Panc1 (cell line): ENCODE measurements around the gene HTT. TPM values are rescaled to one million over a fixed set of nuclear protein-coding genes. Genes with fewer than 3 reads are reported as not detected.

Source experiments
- ATAC-seq: fragments of 200-7000 bp; cut with Tn5 transposase; 2 replicates; pipeline ENCODE4 v1.9.1; 2020; ENCODE audit warnings: mild to moderate bottlenecking, moderate library complexity
- BruUV-seq: library from RNA; stranded (reverse); fragments of 400-500 nt; replicated peaks from 2 replicates; lab custom pipeline; 2021; lab: Mats Ljungman, UMichigan
- CTCF ChIA-PET: fragments of 300-600 bp; sonication (Branson Sonifier 250); formaldehyde crosslinking; loops from one replicate; lab custom pipeline; 2022; ENCODE audit warnings: antibody characterized with exemption; lab: Charles Lee
- POLR2A ChIA-PET: fragments of 300-600 bp; sonication (Branson Sonifier 250); formaldehyde crosslinking; loops from one replicate; lab custom pipeline; 2022; ENCODE audit warnings: antibody characterized with exemption; lab: Charles Lee
- DNase-seq: peaks from one replicate; pipeline ENCODE4 v3.0.0-alpha.2; 2010; ENCODE audit warnings: low read depth, low spot score
- H3K27ac ChIP-seq: 2 replicates; pipeline ENCODE4 v1.5.1; 2011; ENCODE audit warnings: mild to moderate bottlenecking, low read length, inconsistent platforms
- H3K27me3 ChIP-seq: fragments of 200-500 bp; sonication (Bioruptor generic); 2 replicates; pipeline ENCODE4 v1.6.0; 2014; ENCODE audit warnings: low read length, inconsistent platforms; ENCODE audit not compliant: control insufficient read depth, insufficient read depth
- H3K36me3 ChIP-seq: fragments of 200-500 bp; sonication (Bioruptor generic); 2 replicates; pipeline ENCODE4 v1.5.1; 2014; ENCODE audit warnings: inconsistent platforms, mild to moderate bottlenecking, low read length, moderate library complexity; ENCODE audit not compliant: control insufficient read depth, insufficient read depth
- H3K4me1 ChIP-seq: 2 replicates; pipeline ENCODE4 v1.5.1; 2011; ENCODE audit warnings: inconsistent platforms, mild to moderate bottlenecking, low read length, moderate library complexity; ENCODE audit not compliant: control insufficient read depth, insufficient read depth
- H3K4me3 ChIP-seq, 2 experiments: 2 replicates each; pipeline ENCODE4 v1.5.1; 2011 to 2012; ENCODE audit warnings: low read depth in 2 of 2, low read length in 2 of 2, mild to moderate bottlenecking in 2 of 2, inconsistent platforms in 1 of 2, moderate library complexity in 1 of 2
- H3K9me3 ChIP-seq: fragments of 200-500 bp; sonication (Bioruptor generic); 2 replicates; pipeline ENCODE4 v1.5.1; 2014; ENCODE audit warnings: low read depth, mild to moderate bottlenecking, inconsistent platforms, low read length, moderate library complexity; ENCODE audit not compliant: control insufficient read depth, insufficient read depth
- POLR2AphosphoS5 ChIP-seq: IDR thresholded peaks from 2 replicates; pipeline ENCODE4 v1.6.1; 2012; ENCODE audit warnings: mild to moderate bottlenecking, low read depth, low read length, moderate library complexity
- SIN3A ChIP-seq: IDR thresholded peaks from 2 replicates; pipeline ENCODE4 v1.6.1; 2012; ENCODE audit warnings: low read depth, mild to moderate bottlenecking, low read length, moderate library complexity, borderline replicate concordance; ENCODE audit not compliant: insufficient read depth
- TCF7L2 ChIP-seq: IDR thresholded peaks from 2 replicates; pipeline ENCODE4 v1.6.1; 2011; ENCODE audit warnings: mild to moderate bottlenecking, low read depth, low read length, inconsistent platforms
- in situ Hi-C: cut with HindIII; loops from 2 replicates; pipeline ENCODE4 v1.10.0; 2016; ENCODE audit warnings: low sequenced_read_pairs, low pct_unique_long_range_greater_than_20kb
- intact Hi-C: fragments of 100-400 bp; cut with micrococcal nuclease; formaldehyde crosslinking; loops from one replicate; pipeline ENCODE4 v1.10.0; 2022; ENCODE audit not compliant: unreplicated experiment
- total RNA-seq: library from RNA; stranded (reverse); gene quantifications from one replicate; pipeline ENCODE4 v1.2.1, GENCODE V29; 2021; ENCODE audit not compliant: unreplicated experiment
- TF ChIP-seq, protein P1 (sequence below): fragments of 450-650 bp; IDR thresholded peaks from 2 replicates; pipeline ENCODE4 v1.5.1; 2017; ENCODE audit warnings: mild to moderate bottlenecking
- TF ChIP-seq, protein P2 (sequence below), 2 experiments: IDR thresholded peaks; 2 replicates each; pipeline ENCODE4 v1.6.1; 2011 to 2012; ENCODE audit warnings: low read depth in 2 of 2, control low read depth in 1 of 2, low read length in 1 of 2, mild to moderate bottlenecking in 1 of 2, moderate library complexity in 1 of 2; ENCODE audit not compliant: insufficient read depth in 1 of 2

HTT gene
- total RNA-seq, 1 experiment from 2014 or later, result 24.7 TPM

DNA sequence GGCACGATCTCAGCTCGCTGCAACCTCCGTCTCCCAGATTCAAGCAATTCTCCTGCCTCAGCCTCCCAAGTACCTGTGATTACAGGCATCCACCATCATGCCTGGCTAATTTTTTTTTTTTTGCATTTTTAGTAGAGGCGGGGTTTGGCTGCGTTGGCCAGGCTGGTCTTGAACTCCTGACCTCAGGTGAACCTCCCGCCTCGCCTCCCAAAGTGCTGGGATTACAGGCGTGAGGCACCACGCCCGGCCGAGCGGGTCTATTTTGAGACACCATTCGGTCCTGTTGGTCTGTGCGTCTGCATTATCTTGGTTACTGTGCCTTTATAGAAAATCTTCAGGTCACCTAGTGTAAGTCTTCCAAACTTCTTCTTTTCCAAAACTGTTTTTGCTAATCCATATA, 196.7 kb downstream of the HTT start:
- TF ChIP-seq POLR2AphosphoS5 (no peak), TCF7L2 (no peak), SIN3A (no peak)
- TF ChIP-seq, protein P1, sequence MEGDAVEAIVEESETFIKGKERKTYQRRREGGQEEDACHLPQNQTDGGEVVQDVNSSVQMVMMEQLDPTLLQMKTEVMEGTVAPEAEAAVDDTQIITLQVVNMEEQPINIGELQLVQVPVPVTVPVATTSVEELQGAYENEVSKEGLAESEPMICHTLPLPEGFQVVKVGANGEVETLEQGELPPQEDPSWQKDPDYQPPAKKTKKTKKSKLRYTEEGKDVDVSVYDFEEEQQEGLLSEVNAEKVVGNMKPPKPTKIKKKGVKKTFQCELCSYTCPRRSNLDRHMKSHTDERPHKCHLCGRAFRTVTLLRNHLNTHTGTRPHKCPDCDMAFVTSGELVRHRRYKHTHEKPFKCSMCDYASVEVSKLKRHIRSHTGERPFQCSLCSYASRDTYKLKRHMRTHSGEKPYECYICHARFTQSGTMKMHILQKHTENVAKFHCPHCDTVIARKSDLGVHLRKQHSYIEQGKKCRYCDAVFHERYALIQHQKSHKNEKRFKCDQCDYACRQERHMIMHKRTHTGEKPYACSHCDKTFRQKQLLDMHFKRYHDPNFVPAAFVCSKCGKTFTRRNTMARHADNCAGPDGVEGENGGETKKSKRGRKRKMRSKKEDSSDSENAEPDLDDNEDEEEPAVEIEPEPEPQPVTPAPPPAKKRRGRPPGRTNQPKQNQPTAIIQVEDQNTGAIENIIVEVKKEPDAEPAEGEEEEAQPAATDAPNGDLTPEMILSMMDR, result no peak
- TF ChIP-seq, protein P2, sequence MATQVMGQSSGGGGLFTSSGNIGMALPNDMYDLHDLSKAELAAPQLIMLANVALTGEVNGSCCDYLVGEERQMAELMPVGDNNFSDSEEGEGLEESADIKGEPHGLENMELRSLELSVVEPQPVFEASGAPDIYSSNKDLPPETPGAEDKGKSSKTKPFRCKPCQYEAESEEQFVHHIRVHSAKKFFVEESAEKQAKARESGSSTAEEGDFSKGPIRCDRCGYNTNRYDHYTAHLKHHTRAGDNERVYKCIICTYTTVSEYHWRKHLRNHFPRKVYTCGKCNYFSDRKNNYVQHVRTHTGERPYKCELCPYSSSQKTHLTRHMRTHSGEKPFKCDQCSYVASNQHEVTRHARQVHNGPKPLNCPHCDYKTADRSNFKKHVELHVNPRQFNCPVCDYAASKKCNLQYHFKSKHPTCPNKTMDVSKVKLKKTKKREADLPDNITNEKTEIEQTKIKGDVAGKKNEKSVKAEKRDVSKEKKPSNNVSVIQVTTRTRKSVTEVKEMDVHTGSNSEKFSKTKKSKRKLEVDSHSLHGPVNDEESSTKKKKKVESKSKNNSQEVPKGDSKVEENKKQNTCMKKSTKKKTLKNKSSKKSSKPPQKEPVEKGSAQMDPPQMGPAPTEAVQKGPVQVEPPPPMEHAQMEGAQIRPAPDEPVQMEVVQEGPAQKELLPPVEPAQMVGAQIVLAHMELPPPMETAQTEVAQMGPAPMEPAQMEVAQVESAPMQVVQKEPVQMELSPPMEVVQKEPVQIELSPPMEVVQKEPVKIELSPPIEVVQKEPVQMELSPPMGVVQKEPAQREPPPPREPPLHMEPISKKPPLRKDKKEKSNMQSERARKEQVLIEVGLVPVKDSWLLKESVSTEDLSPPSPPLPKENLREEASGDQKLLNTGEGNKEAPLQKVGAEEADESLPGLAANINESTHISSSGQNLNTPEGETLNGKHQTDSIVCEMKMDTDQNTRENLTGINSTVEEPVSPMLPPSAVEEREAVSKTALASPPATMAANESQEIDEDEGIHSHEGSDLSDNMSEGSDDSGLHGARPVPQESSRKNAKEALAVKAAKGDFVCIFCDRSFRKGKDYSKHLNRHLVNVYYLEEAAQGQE (IDR thresholded peaks at IDR 0.05; ENCODE audit: insufficient read depth in 1 of 2, low read depth in 2 of 2, low read length in 1 of 2), result no peak
- no TSS peak for BruUV-seq

DNA sequence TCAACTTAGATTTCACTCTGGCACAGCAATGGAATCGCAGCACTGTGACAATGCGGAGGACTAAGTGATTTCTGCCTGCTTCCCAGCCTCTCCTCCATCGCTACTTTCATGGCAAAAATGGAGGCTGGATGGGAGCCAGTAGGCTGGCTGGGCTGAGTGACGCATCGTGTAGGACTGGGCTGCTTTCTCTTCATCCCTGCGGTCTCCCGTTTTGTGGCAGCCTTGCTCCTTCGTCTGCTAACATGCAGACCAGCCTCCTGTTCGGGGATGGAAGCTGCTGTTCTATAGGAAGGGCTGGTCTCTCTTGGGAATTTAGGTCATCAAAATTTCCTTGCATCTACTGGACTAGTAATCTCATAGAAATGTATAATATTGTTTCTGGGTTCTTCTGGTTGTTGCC, 202.5 kb downstream of the HTT start:
- in situ Hi-C loops, result no loop called here
- CTCF ChIA-PET, result no interaction called here
- intact Hi-C loops, result no loop called here
- Histone ChIP-seq H3K27ac (no peak overlapping the region), H3K9me3 (no peaks in the 10 kb centered on the region), H3K27me3 (peaks cover 4% of the 10 kb centered on the region; the same call in 1 of the 2 replicates), H3K36me3 (no peaks in the 10 kb centered on the region), H3K4me3 (no peak overlapping the region), H3K4me1 (no peaks in the 10 kb centered on the region)
- no TSS peak for BruUV-seq
- DNase-seq (no peak), ATAC-seq (no peak)
- TF ChIP-seq, protein P1, result no peak
- TF ChIP-seq POLR2AphosphoS5 (no peak), SIN3A (no peak), TCF7L2 (no peak)
- TF ChIP-seq, protein P2 (IDR thresholded peaks at IDR 0.05; ENCODE audit: insufficient read depth in 1 of 2, low read depth in 2 of 2, low read length in 1 of 2), result no peak
- POLR2A ChIA-PET, result no interaction called here

More for the DNA sequence above, 196.7 kb downstream of the HTT start:
- intact Hi-C loops (no loop called here), in situ Hi-C loops (no loop called here)
- Histone ChIP-seq H3K36me3 (no peaks in the 10 kb centered on the region), H3K4me1 (no peaks in the 10 kb centered on the region), H3K27me3 (no peaks in the 10 kb centered on the region), H3K27ac (no peak overlapping the region), H3K9me3 (no peaks in the 10 kb centered on the region), H3K4me3 (no peak overlapping the region)
- DNase-seq, result no peak
- POLR2A ChIA-PET, result no interaction called here
- CTCF ChIA-PET, result no interaction called here
- ATAC-seq, result no peak
